NCI-H1694 (cell line): ENCODE data around the gene NTN5.

Experiments used
- DNase-seq: peaks from one replicate; lab custom pipeline; 2025; lab: John Stamatoyannopoulos, UW

NTN5 gene

GRCh38 chr19:48615231-48616040, 57.4 kb downstream of the NTN5 start:
- DNase-seq = no peak

- no peak for DNase-seq
Measured at GRCh38 chr19:48614436-48615230, 58.2 kb downstream of the NTN5 start, which contains the start of gene FAM83E. FAM83E (minus strand) TSS chr19:48615076; CDS start chr19:48613372, 1,704 bp downstream.

- DNase-seq = no peak
Measured at GRCh38 chr19:48613852-48614435, 58.9 kb downstream of the NTN5 start.

GRCh38 chr19:48613024-48613851, 59.6 kb downstream of the NTN5 start:
- DNase-seq = no peak

- no peak for DNase-seq
Measured at GRCh38 chr19:48611872-48612271, 60.9 kb downstream of the NTN5 start.
